Loucy (cell line): ENCODE data around the gene ZDHHC13.

Source experiments
- H2AFZ ChIP-seq: fragments of 200-600 bp; sonication (generic); 2 replicates; pipeline ENCODE4 v1.6.0; 2016; ENCODE audit warnings: antibody characterized with exemption, mild to moderate bottlenecking, low read length, moderate library complexity
- H3F3A ChIP-seq: fragments of 200-600 bp; 2 replicates; pipeline ENCODE4 v1.6.0; 2016; ENCODE audit warnings: antibody characterized with exemption, low read depth, mild to moderate bottlenecking
- H3K27me3 ChIP-seq: fragments of 200-600 bp; sonication (generic); 2 replicates; pipeline ENCODE4 v1.6.1; 2014; ENCODE audit warnings: low read length, mild to moderate bottlenecking; ENCODE audit not compliant: insufficient read depth, poor library complexity, severe bottlenecking
- H3K36me3 ChIP-seq: fragments of 200-600 bp; sonication (generic); 2 replicates; pipeline ENCODE4 v1.6.1; 2016; ENCODE audit warnings: low read length; ENCODE audit not compliant: insufficient read depth
- H3K4me1 ChIP-seq: fragments of 200-600 bp; sonication (generic); 2 replicates; pipeline ENCODE4 v1.5.1; 2014; ENCODE audit warnings: low read length, mild to moderate bottlenecking; ENCODE audit not compliant: insufficient read depth, poor library complexity, severe bottlenecking
- H3K4me2 ChIP-seq: fragments of 200-600 bp; sonication (generic); 2 replicates; pipeline ENCODE4 v1.6.0; 2014; ENCODE audit warnings: antibody characterized with exemption, low read length, low read depth, mild to moderate bottlenecking; ENCODE audit not compliant: poor library complexity, severe bottlenecking
- H3K4me3 ChIP-seq: fragments of 200-600 bp; sonication (generic); 2 replicates; pipeline ENCODE4 v1.5.1; 2014; ENCODE audit warnings: low read length, mild to moderate bottlenecking, mixed read lengths; ENCODE audit not compliant: poor library complexity, severe bottlenecking
- H3K79me2 ChIP-seq: fragments of 200-600 bp; sonication (generic); 2 replicates; pipeline ENCODE4 v1.6.1; 2014; ENCODE audit warnings: low read length; ENCODE audit not compliant: insufficient read depth
- H3K9ac ChIP-seq: fragments of 200-600 bp; sonication (generic); 2 replicates; pipeline ENCODE4 v1.6.0; 2014; ENCODE audit warnings: mild to moderate bottlenecking, low read depth, low read length, moderate library complexity; ENCODE audit not compliant: poor library complexity, severe bottlenecking
- H3K9me2 ChIP-seq: fragments of 200-600 bp; sonication (generic); replicated peaks from 2 replicates; pipeline ENCODE4 v1.6.1; 2016; ENCODE audit warnings: low read depth, low read length, mixed read lengths
- H3K9me3 ChIP-seq: fragments of 200-600 bp; sonication (generic); 2 replicates; pipeline ENCODE4 v1.6.1; 2014; ENCODE audit warnings: mild to moderate bottlenecking, antibody characterized with exemption, low read length, low read depth; ENCODE audit not compliant: insufficient read depth
- H4K20me1 ChIP-seq: fragments of 200-600 bp; sonication (generic); 2 replicates; pipeline ENCODE4 v1.6.0; 2014; ENCODE audit warnings: antibody characterized with exemption, low read length, mild to moderate bottlenecking; ENCODE audit not compliant: insufficient read depth, poor library complexity, severe bottlenecking
- EZH2phosphoT487 ChIP-seq: fragments of 200-600 bp; IDR thresholded peaks from 2 replicates; pipeline ENCODE4 v1.6.1; 2018; ENCODE audit warnings: antibody characterized with exemption, mild to moderate bottlenecking, moderate library complexity, borderline replicate concordance
- TF ChIP-seq, protein P1 (sequence below): fragments of 200-600 bp; sonication (generic); conservative IDR thresholded peaks from 2 replicates; pipeline ENCODE4 v1.5.1; 2014; ENCODE audit warnings: mild to moderate bottlenecking, antibody characterized with exemption, low read length

ZDHHC13 gene

DNA sequence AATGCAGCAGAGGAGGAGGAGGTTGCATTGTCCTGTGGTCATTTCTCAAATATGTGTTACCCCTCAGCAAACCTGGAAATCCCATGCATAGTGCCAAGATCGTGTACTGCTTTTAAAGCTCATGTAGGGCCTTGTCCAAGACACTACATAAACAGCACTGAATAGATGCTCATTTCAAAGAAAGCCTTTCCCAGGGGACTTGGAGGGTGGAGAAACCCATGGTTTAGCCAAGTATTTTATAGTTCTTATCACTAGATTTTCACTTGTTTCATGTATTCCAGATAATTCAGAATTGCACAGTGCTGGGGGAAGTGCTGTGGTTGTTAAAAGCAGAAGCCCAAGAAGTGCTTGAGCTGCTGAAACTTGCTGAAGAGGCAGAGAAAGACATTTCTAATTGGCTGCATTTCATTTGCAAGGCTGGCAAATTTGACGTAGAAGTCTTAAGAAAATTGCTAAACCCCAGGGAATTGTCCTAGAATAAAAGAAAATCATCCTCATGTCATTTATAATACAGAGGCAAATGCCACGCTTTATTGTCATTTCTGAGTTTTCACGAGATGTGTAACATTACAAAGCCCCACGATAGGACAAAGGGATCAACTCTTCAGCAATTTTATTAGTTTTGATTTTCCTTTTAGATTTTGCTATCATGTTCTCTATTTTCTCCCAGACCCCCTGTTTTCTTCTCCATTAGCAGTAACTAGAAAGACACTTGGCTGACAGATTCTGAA is 64.7 kb downstream of the ZDHHC13 start:
- H3K9me2 ChIP-seq = no peaks in the 10 kb centered on the region
- no peak overlapping the region for H3K4me3 ChIP-seq
- H3K9ac ChIP-seq = peak overlapping the region; percentile 42
- H2AFZ ChIP-seq = no peak overlapping the region
- H3K27me3 ChIP-seq = no peaks in the 10 kb centered on the region
- H4K20me1 ChIP-seq = no peaks in the 10 kb centered on the region
- no peaks in the 10 kb centered on the region; the same call in 1 of the 2 replicates for H3K36me3 ChIP-seq
- no peak overlapping the region for H3K4me2 ChIP-seq
- TF ChIP-seq, protein P1, sequence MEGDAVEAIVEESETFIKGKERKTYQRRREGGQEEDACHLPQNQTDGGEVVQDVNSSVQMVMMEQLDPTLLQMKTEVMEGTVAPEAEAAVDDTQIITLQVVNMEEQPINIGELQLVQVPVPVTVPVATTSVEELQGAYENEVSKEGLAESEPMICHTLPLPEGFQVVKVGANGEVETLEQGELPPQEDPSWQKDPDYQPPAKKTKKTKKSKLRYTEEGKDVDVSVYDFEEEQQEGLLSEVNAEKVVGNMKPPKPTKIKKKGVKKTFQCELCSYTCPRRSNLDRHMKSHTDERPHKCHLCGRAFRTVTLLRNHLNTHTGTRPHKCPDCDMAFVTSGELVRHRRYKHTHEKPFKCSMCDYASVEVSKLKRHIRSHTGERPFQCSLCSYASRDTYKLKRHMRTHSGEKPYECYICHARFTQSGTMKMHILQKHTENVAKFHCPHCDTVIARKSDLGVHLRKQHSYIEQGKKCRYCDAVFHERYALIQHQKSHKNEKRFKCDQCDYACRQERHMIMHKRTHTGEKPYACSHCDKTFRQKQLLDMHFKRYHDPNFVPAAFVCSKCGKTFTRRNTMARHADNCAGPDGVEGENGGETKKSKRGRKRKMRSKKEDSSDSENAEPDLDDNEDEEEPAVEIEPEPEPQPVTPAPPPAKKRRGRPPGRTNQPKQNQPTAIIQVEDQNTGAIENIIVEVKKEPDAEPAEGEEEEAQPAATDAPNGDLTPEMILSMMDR = no peak
- no peak for TF ChIP-seq EZH2phosphoT487
- peaks cover 28% of the 10 kb centered on the region for H3K4me1 ChIP-seq
- H3K79me2 ChIP-seq = no peaks in the 10 kb centered on the region
- no peaks in the 10 kb centered on the region for H3F3A ChIP-seq
- H3K9me3 ChIP-seq = no peaks in the 10 kb centered on the region

DNA sequence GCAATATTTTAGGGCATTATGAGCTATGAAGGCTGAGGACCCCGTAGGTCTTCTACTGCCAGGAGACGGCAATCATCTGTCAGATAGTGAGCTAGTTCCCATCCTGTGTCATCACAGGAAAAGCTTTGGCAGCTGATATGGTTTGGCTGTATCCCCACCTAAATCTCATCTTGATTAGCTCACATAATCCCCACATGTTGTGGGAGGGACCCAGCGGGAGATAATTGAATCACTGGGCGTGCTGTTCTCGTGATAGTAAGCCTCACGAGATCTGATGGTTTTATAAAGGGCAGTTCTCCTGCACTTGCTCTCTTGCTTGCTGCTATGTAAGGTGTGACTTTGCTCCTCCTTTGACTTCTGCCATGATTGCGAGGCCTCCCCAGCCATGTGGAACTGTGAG is 66.7 kb downstream of the ZDHHC13 start:
- H3K9me3 ChIP-seq = no peaks in the 10 kb centered on the region
- peaks cover 21% of the 10 kb centered on the region for H3K4me1 ChIP-seq
- H3F3A ChIP-seq = no peaks in the 10 kb centered on the region
- no peaks in the 10 kb centered on the region for H4K20me1 ChIP-seq
- H2AFZ ChIP-seq = no peak overlapping the region
- no peaks in the 10 kb centered on the region for H3K36me3 ChIP-seq
- H3K9ac ChIP-seq = no peak overlapping the region
- no peak for TF ChIP-seq EZH2phosphoT487
- TF ChIP-seq, protein P1 = no peak
- H3K4me2 ChIP-seq = no peak overlapping the region
- H3K27me3 ChIP-seq = no peaks in the 10 kb centered on the region
- H3K79me2 ChIP-seq = no peaks in the 10 kb centered on the region
- no peak overlapping the region for H3K4me3 ChIP-seq
- no peaks in the 10 kb centered on the region for H3K9me2 ChIP-seq

DNA sequence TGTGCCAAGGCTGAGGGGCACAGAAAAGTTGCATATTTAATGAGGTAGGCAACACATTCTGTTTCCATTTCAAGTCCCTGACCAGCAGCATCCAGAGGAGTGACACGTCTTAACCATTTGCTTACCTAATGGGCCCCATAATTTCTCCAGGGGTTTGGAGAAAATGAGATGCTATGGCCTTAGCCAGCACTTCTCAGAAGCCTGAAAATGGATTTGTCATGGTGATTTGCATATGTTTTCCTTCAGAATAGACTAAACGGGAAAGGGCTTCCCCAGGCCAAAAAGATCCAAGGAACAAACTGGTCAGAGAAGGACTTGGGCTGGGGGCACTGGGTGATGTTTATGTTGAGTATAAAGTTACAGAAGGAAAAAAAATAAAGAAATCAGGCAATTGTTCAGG is 68.1 kb downstream of the ZDHHC13 start:
- Histone ChIP-seq H4K20me1 (no peaks in the 10 kb centered on the region), H3K4me2 (no peak overlapping the region)
- TF ChIP-seq, protein P1 = no peak
- TF ChIP-seq EZH2phosphoT487 = no peak

More for the DNA sequence above, 68.1 kb downstream of the ZDHHC13 start:
- Histone ChIP-seq H3K4me1 (peaks cover 21% of the 10 kb centered on the region), H3K36me3 (no peaks in the 10 kb centered on the region), H3K27me3 (no peaks in the 10 kb centered on the region), H3F3A (no peaks in the 10 kb centered on the region), H3K9me3 (no peaks in the 10 kb centered on the region), H3K4me3 (no peak overlapping the region), H3K9me2 (no peaks in the 10 kb centered on the region), H3K79me2 (no peaks in the 10 kb centered on the region), H3K9ac (no peak overlapping the region), H2AFZ (no peak overlapping the region)
